T-helper 1 cell treated with Interleukin-12 subunit alpha and Interleukin-12 subunit beta and Interleukin-4 antibody, amounts not matched to agents 30 μg/mL and 1 μg/mL, for 36 hours (primary cell): ENCODE measurements around the gene SLC5A8.

Source experiments
- H3K27ac Mint-ChIP-seq: one replicate; pipeline ENCODE4 v1.8.0; 2021; ENCODE audit warnings: mild to moderate bottlenecking, mixed read lengths
- H3K27me3 Mint-ChIP-seq: one replicate; pipeline ENCODE4 v1.8.0; 2021; ENCODE audit warnings: low read depth, mixed read lengths
- H3K36me3 Mint-ChIP-seq: one replicate; pipeline ENCODE4 v1.8.0; 2021; ENCODE audit warnings: low read depth, mixed read lengths
- H3K4me1 Mint-ChIP-seq: one replicate; pipeline ENCODE4 v1.8.0; 2021; ENCODE audit warnings: low read depth, mixed read lengths
- H3K4me3 Mint-ChIP-seq: one replicate; pipeline ENCODE4 v1.8.0; 2021; ENCODE audit warnings: mild to moderate bottlenecking, moderate library complexity, mixed read lengths
- H3K9me3 Mint-ChIP-seq: one replicate; pipeline ENCODE4 v1.8.0; 2021; ENCODE audit warnings: mixed read lengths

SLC5A8 gene, protein sequence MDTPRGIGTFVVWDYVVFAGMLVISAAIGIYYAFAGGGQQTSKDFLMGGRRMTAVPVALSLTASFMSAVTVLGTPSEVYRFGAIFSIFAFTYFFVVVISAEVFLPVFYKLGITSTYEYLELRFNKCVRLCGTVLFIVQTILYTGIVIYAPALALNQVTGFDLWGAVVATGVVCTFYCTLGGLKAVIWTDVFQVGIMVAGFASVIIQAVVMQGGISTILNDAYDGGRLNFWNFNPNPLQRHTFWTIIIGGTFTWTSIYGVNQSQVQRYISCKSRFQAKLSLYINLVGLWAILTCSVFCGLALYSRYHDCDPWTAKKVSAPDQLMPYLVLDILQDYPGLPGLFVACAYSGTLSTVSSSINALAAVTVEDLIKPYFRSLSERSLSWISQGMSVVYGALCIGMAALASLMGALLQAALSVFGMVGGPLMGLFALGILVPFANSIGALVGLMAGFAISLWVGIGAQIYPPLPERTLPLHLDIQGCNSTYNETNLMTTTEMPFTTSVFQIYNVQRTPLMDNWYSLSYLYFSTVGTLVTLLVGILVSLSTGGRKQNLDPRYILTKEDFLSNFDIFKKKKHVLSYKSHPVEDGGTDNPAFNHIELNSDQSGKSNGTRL

DNA sequence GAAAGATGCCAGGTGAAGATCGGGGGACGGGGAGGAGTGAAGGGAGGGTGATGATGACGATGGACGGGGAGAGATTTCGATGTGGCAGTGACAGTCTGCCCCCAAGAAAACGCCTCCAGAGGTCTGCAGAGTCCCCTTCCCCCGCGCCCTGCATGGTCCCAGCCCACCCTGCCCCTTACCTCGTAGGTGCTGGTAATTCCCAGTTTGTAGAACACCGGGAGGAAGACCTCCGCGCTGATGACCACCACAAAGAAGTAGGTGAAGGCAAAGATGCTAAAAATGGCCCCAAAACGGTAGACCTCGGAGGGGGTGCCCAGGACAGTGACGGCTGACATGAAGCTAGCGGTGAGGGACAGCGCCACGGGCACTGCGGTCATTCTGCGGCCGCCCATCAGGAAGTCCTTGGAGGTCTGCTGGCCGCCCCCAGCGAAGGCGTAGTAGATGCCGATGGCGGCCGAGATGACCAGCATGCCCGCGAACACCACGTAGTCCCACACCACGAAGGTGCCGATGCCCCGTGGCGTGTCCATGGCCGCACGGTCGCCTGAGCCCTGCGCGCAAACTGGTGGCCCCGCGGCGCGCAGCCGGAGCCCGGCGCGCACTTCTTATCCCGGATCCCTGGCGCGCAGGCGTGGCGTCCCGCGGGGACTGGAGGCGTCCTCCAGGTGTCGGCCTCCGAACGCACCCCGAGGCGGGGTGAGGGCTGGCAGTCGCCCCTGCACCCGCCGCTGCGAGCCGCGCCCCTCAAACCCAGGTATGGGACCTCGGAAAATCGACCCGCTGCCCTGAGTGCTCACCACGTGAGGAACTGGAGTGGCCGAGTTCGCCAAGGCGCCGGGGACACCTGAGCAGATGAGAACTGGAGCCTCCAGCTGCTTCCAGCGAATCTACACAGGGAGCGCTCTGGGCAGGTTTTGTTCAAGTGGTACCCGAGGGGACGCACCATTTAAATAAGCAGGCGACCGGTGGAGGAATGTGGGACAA lies at the start of gene SLC5A8:
SLC5A8 (minus strand) TSS at position 920 of the 984 bp plus-strand sequence; CDS start at position 530, 390 bp downstream.
- H3K27me3 Mint-ChIP-seq: peaks cover 23% of the 10 kb centered on the region
- H3K27ac Mint-ChIP-seq: no peak within 1 kb of the TSS
- H3K4me3 Mint-ChIP-seq: no peak within 1 kb of the TSS
- H3K36me3 Mint-ChIP-seq: no peaks in the 10 kb centered on the region
- H3K4me1 Mint-ChIP-seq: peaks cover 1% of the 10 kb centered on the region
- peaks cover 5% of the 10 kb centered on the region for H3K9me3 Mint-ChIP-seq

DNA sequence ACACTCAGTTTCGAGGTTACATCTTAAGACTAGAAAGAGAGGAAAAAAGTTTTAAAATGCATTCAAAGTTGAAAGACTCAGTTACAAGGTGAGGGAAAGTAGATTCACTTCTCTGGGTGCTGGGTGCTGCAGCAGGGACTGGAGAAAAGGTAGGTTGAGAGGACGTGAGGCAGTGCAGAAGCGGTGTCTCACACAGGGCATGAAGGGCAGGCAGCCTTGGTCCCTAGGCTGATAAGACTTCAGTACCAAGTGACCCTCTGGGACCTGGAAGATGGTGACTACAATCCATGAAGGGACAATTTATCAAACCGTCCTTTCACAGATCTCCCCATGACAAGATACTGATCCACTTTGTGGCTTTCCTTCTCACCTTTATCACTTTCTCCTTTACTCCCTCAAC lies 47.3 kb upstream of the SLC5A8 start:
- H3K9me3 Mint-ChIP-seq: no peaks in the 10 kb centered on the region
- no peak overlapping the region for H3K27ac Mint-ChIP-seq
- no peak overlapping the region for H3K4me3 Mint-ChIP-seq
- H3K27me3 Mint-ChIP-seq: no peaks in the 10 kb centered on the region
- no peaks in the 10 kb centered on the region for H3K4me1 Mint-ChIP-seq
- H3K36me3 Mint-ChIP-seq: no peaks in the 10 kb centered on the region

DNA sequence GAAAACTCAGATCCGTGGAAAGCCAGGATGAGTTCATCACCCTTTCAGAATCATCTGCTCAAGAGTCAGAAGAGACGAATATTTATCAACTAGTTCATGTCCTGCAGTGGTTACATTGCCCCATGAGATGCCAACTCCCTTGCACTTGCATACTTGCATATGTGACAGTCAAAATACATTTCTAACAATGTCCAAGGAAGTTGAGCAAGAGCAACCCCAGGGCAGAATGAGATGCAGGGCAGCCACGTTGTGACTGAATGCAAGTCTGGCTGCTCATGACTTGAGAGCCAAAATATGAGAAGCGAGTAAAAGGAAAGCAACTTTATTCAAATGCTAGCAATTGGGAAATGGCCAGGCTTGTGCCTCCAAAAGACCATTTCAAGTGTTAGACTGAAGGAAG lies 46.2 kb upstream of the SLC5A8 start:
- Mint-ChIP-seq H3K4me3 (no peak overlapping the region), H3K4me1 (no peaks in the 10 kb centered on the region), H3K36me3 (no peaks in the 10 kb centered on the region), H3K27ac (no peak overlapping the region), H3K27me3 (no peaks in the 10 kb centered on the region), H3K9me3 (no peaks in the 10 kb centered on the region)

DNA sequence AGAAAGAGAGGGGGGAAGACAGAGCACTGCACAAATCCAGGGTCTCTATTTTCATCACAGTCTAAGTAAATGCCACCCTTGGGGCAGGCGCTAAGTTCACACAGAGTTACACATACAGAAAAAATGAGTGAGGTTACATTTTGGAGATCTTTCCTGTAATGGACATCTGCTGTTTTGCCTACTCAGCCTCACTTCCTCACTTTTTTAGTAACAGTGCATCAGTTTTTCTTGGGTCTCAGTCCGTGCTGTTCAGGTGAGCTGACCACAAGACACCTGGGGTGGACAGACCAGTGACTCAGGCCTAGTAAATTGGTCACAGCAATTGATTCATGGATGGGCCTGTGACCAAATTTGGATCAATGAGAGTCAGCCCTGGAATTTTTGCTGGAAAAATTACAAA lies 33.6 kb upstream of the SLC5A8 start:
- Mint-ChIP-seq H3K4me1 (no peaks in the 10 kb centered on the region), H3K36me3 (no peaks in the 10 kb centered on the region), H3K4me3 (no peak overlapping the region), H3K9me3 (no peaks in the 10 kb centered on the region), H3K27ac (no peak overlapping the region), H3K27me3 (no peaks in the 10 kb centered on the region)

DNA sequence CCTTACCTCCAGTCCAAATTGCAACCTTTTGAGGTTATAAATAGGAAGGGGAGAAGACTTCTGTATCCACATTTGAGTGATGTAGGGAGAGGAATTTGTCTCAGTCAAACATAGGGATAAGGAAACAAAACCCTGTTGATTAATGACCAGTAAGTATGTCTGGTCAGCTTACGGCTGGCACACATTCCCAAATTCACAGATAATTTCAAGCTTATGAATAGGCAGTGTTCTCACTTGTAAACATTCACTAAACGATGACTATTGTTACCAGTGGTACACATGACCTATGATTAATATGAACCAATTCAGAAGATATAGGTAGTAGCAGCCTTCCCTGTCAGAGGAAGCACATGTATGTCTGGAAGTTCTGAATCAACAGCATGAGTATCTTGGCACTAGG lies 33.0 kb upstream of the SLC5A8 start:
- no peaks in the 10 kb centered on the region for H3K9me3 Mint-ChIP-seq

DNA sequence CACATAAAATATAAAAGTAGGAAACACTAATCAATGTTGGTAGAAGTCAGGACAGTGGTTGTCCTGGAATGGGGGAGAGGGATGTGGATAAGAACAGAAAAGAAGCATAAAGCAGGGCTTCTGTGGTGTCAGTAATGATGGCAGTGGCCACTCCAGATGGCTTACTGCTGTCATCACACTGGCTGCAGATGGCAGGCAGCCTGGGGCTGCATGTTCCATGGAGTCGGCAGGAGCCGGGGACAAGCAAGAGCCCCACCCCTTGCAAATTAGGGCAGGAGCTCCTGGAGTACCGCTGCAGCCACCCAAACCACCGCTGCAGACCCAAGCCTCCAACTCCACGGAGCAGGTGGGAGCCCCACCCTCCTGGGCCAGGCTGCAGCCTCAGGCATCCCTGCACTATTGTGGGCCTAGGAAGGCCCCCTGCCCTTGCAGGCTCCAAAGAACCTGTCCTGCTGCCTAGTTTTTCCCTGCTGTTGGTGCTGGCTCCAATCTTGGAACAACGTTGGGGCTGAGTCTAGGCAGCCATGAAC lies 28.8 kb upstream of the SLC5A8 start:
- Mint-ChIP-seq H3K36me3 (no peaks in the 10 kb centered on the region), H3K4me1 (no peaks in the 10 kb centered on the region), H3K27me3 (no peaks in the 10 kb centered on the region), H3K9me3 (no peaks in the 10 kb centered on the region), H3K4me3 (no peak overlapping the region), H3K27ac (no peak overlapping the region)

More for the DNA sequence above, 33.0 kb upstream of the SLC5A8 start:
- Mint-ChIP-seq H3K27me3 (no peaks in the 10 kb centered on the region), H3K4me3 (no peak overlapping the region), H3K27ac (no peak overlapping the region), H3K36me3 (no peaks in the 10 kb centered on the region), H3K4me1 (no peaks in the 10 kb centered on the region)

DNA sequence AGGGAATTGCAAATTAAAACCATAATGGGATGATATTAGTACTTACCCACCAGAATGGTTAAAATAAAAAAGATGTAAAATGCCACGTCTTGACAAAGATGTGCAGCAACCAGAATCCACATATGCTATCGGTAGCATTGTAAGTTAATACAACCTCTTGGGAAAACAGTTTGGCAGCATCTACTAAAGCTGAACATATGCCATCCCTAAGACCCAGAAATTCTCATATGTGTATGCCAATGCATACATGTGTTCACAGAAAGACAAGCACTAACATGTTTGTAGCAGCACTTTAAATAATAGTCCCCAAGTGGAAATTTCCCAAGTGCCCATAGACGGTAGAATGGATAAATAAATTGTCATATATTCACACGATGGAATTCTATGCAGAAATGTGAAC lies 28.3 kb upstream of the SLC5A8 start:
- Mint-ChIP-seq H3K27me3 (no peaks in the 10 kb centered on the region), H3K4me3 (no peak overlapping the region), H3K4me1 (no peaks in the 10 kb centered on the region), H3K27ac (no peak overlapping the region), H3K9me3 (no peaks in the 10 kb centered on the region), H3K36me3 (no peaks in the 10 kb centered on the region)

DNA sequence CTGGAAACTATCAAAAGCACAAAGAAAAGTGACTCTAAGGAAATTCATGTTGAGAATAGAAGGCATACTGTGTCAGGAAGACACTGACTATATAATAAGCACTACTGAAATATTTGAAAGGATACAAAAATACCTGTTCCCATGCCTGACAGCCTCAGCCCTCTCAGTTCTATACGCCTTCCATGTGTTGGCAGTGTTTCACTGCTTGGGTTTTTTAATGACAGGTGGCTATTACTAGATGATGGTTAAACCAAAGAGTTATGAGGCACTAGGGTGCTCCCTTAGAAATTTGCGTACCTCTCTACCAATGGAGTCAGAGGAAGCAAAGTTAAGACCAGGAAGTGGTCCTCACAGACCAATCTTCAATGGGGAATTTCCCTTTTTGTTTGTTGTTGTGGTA lies 25.6 kb upstream of the SLC5A8 start:
- Mint-ChIP-seq H3K4me3 (no peak overlapping the region), H3K9me3 (no peaks in the 10 kb centered on the region), H3K4me1 (no peaks in the 10 kb centered on the region), H3K27ac (no peak overlapping the region), H3K36me3 (no peaks in the 10 kb centered on the region), H3K27me3 (no peaks in the 10 kb centered on the region)

DNA sequence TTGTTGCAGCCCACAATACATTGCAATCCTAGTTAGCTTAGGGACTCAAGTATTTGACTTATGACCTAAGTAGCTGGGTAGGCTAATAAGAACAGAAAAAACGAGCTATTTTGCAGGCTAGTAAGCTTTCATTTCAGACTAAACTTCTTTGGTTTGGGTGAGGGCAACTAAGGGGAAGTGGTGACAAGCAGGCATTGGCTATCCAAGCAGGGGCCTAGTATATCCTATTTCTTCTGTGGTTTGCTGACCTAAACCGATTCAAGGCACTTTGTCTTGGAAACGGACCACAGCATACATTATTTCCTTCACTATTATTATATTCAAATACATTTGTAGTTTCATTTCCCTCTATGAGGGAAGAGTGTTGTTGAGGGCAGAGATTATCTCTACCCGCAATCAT lies 21.6 kb upstream of the SLC5A8 start:
- no peak overlapping the region for H3K4me3 Mint-ChIP-seq
- H3K4me1 Mint-ChIP-seq: no peaks in the 10 kb centered on the region
- H3K27ac Mint-ChIP-seq: no peak overlapping the region
- no peaks in the 10 kb centered on the region for H3K27me3 Mint-ChIP-seq
- no peaks in the 10 kb centered on the region for H3K36me3 Mint-ChIP-seq
- no peaks in the 10 kb centered on the region for H3K9me3 Mint-ChIP-seq

DNA sequence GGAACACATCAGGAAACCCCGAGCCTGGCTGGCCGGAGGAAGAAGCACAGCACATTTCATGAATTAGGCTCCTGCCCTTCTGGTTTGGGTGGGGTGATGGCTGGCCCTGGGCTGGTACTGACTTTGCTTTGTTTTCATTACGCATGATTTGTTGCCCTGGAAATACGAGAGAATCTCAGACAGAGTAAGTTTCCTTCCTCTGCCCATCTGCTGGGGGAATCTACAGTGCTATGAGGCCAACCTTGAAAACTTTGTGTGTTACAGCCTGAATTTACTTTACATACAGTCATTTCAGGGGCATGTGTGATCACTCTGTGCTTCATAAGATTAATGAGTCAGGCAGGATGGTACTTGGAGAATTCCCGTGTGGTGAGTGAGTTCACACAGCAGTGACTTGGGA lies 20.5 kb upstream of the SLC5A8 start:
- Mint-ChIP-seq H3K4me1 (no peaks in the 10 kb centered on the region), H3K9me3 (no peaks in the 10 kb centered on the region), H3K27ac (no peak overlapping the region), H3K27me3 (no peaks in the 10 kb centered on the region), H3K36me3 (no peaks in the 10 kb centered on the region), H3K4me3 (no peak overlapping the region)

DNA sequence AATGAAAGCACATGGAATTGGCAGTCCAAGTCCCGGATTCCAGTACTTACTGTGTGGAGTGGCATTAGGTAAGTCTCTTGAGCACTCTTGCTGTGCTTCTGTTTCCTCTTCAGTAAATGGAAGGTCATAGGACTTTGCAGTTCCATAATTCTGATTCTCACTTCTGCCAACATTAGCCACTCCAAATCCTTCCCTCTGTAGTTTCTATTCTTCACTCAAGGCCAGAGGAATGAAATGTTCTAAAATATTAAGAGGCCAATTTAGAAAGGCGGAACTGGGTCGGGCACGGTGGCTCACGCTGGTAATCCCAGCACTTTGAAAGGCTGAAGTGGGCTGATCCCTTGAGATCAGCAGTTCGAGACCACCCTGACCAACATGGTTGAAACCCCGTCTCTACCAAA lies 19.8 kb upstream of the SLC5A8 start:
- Mint-ChIP-seq H3K9me3 (no peaks in the 10 kb centered on the region), H3K4me1 (no peaks in the 10 kb centered on the region), H3K27me3 (no peaks in the 10 kb centered on the region), H3K27ac (no peak overlapping the region), H3K36me3 (no peaks in the 10 kb centered on the region), H3K4me3 (no peak overlapping the region)

DNA sequence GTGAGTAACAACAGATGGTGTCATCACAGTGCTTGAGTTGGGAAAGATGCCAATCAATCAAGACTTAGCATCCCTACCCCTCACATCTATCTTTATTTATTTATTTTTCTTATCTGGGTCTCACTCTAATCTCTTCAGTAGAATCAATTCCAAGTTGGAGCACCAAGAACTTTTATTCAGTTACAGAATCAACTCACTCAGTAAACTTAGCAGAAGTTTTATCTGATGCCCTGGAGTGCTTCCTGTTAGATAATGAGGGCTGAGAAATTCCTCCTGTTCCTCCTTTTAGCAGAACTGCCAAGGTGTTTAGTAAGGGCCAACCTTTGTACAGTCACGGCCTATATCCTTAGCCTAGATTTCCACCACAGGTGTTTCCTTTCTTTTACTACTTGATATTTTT lies 11.3 kb upstream of the SLC5A8 start:
- Mint-ChIP-seq H3K27ac (no peak overlapping the region), H3K27me3 (peaks cover 3% of the 10 kb centered on the region), H3K9me3 (no peaks in the 10 kb centered on the region), H3K4me1 (no peaks in the 10 kb centered on the region), H3K36me3 (no peaks in the 10 kb centered on the region), H3K4me3 (no peak overlapping the region)

DNA sequence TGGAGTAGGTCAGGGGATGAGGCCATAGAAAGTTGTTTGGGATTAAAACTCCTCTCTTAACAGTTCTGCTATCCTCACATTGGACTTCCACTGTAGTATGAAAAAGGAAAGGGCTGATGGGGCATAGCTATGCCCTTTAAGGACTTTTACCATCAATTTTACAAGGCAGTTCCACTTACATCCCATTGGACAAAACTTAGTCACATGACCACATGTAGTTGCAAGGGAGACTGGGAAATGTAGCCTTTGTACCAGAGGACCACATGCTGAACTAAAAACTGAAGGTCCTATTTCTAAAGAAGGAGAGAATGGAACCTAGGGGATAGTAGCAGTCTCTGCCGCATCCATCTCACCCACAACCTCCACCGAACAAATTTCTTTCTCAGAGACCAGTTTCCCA lies 6.8 kb upstream of the SLC5A8 start:
- no peaks in the 10 kb centered on the region for H3K27me3 Mint-ChIP-seq
- no peaks in the 10 kb centered on the region for H3K36me3 Mint-ChIP-seq

DNA sequence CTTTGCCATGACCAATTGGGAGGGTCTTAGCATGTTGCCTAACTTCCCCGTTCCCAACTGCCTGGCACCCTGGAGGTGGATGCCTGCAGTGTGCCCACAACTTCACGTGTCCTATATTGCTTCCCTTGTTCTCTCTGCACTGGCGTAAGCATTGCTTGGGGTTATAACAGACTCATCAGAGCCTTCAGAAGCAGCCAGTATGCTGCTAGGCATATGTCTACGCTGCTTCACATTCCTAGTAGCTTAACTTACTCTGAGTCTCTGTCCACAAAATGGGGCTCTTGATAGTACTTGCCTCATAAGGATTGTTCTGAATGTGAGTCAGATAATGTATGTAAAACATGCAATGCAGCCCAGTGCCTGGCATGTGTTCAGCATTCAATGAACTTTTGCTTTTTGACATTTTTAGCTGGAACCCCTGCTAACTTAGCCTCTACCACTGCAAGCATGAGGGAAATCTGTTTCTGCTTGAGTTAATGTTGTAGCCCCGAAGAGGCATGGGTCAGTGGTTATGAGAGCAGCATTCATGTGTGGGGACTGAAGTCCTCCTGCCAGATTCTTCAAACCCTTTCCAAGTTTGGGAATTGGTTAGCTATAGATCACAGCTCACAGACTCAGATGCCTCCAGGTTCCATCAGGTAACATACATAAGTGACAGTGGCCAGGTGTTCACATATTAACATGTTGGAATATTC lies 2.8 kb downstream of the SLC5A8 start:
- no peak overlapping the region for H3K4me3 Mint-ChIP-seq

More for the DNA sequence above, 6.8 kb upstream of the SLC5A8 start:
- H3K4me1 Mint-ChIP-seq: no peaks in the 10 kb centered on the region
- H3K9me3 Mint-ChIP-seq: peaks cover 10% of the 10 kb centered on the region
- H3K27ac Mint-ChIP-seq: no peak overlapping the region
- no peak overlapping the region for H3K4me3 Mint-ChIP-seq

More for the DNA sequence above, 2.8 kb downstream of the SLC5A8 start:
- H3K27ac Mint-ChIP-seq: no peak overlapping the region
- H3K36me3 Mint-ChIP-seq: no peaks in the 10 kb centered on the region
- no peaks in the 10 kb centered on the region for H3K9me3 Mint-ChIP-seq
- H3K27me3 Mint-ChIP-seq: peaks cover 23% of the 10 kb centered on the region
- H3K4me1 Mint-ChIP-seq: peaks cover 1% of the 10 kb centered on the region
